ENCODE measurements around the gene ZBED3. TPM values are rescaled to one million over a fixed set of nuclear protein-coding genes. Genes with fewer than 3 reads are reported as not detected.
"Not testable (repeated sequence)": the region's sequence is repeated elsewhere in the genome, so short reads cannot be mapped to it uniquely, and the experiment has no call there.

ZBED3 gene
- total RNA-seq, 2 experiments from 2014 or later: 3.6 to 13.2 TPM

DNA sequence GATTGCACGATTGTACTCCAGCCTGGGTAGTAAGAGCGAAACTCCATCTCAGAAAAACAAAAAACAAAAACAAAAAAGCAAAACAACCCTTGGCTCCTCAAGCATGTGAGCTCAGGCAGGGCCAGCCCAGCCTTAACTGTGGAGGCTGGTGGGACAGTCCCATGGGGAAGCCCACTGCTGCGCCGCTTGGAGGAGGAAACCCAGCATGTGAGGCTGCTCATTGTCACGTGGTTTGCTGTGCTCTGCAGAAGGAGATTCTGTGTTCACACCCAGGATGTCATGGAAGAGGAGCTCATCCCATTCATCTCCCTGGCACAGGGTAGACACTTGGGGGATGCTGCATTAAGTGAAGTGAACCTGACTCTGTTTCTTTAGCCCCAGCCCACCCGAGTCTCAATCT is 4.0 kb downstream of the ZBED3 start:
- no peak for DNase-seq (ENCODE audit: low spot score)
- peaks cover 19% of the 10 kb centered on the region for H3K36me3 ChIP-seq (ENCODE audit: insufficient read depth, low read length)

GRCh38 chr5:77082280-77082679 is 4.8 kb downstream of the ZBED3 start:
- peaks cover 24% of the 10 kb centered on the region for H3K4me1 ChIP-seq (ENCODE audit: insufficient read depth, low read length, poor library complexity, severe bottlenecking)
- no peak for DNase-seq (ENCODE audit: low spot score)
- BruUV-seq (replicated peaks): no TSS peak
- H3K4me2 ChIP-seq (ENCODE audit: low read length): no peak overlapping the region
- H3K4me3 ChIP-seq (ENCODE audit: low read depth, low read length, poor library complexity, severe bottlenecking): no peak overlapping the region
- no peaks in the 10 kb centered on the region for H3K9me3 ChIP-seq (ENCODE audit: low read length)
- H4K20me1 ChIP-seq (ENCODE audit: insufficient read depth, low read length): peaks cover 3% of the 10 kb centered on the region; the same call in 1 of the 2 replicates
- H3K36me3 ChIP-seq (ENCODE audit: insufficient read depth, low read length): peaks cover 24% of the 10 kb centered on the region
- no peak for TF ChIP-seq CTCF (conservative IDR thresholded peaks at IDR 0.05; ENCODE audit: low read length)
- no peak for TF ChIP-seq EZH2phosphoT487 (IDR thresholded peaks at IDR 0.05; ENCODE audit: borderline replicate concordance, low read depth, low read length)
- CTCF ChIA-PET (ENCODE audit: unreplicated experiment): no interaction called here
- intact Hi-C loops (cut with micrococcal nuclease; ENCODE audit: unreplicated experiment): no loop called here
- H3K9me2 ChIP-seq (ENCODE audit: insufficient read depth, low read length): no peaks in the 10 kb centered on the region
- H2AFZ ChIP-seq (ENCODE audit: low read length): no peak overlapping the region
- peaks cover 10% of the 10 kb centered on the region; the same call in 1 of the 2 replicates for H3K79me2 ChIP-seq (ENCODE audit: insufficient read depth, low read depth, low read length)
- POLR2A ChIA-PET: interaction anchor here (0.7 to 1.3 kb wide), 2 partner anchors 9 to 672 kb away, joined by 3 to 4 read pairs; no protein-coding TSS in a partner anchor
- H3K27ac ChIP-seq (ENCODE audit: low read depth, low read length, poor library complexity, severe bottlenecking): no peak overlapping the region

More for the DNA sequence above, 4.0 kb downstream of the ZBED3 start:
- POLR2A ChIA-PET: interaction anchor here (1.3 kb wide), 1 partner anchor 9 kb away, joined by 4 read pairs; no protein-coding TSS in a partner anchor
- H3K9me3 ChIP-seq (ENCODE audit: low read length): no peaks in the 10 kb centered on the region
- peaks cover 10% of the 10 kb centered on the region; the same call in 1 of the 2 replicates for H3K79me2 ChIP-seq (ENCODE audit: insufficient read depth, low read depth, low read length)
- BruUV-seq (replicated peaks): no TSS peak
- no peak overlapping the region for H3K27ac ChIP-seq (ENCODE audit: low read depth, low read length, poor library complexity, severe bottlenecking)
- H3K4me2 ChIP-seq (ENCODE audit: low read length): no peak overlapping the region
- H4K20me1 ChIP-seq (ENCODE audit: insufficient read depth, low read length): peaks cover under 1% of the 10 kb centered on the region; the same call in 1 of the 2 replicates
- intact Hi-C loops (cut with micrococcal nuclease; ENCODE audit: unreplicated experiment): no loop called here
- no peak overlapping the region for H2AFZ ChIP-seq (ENCODE audit: low read length)
- H3K9me2 ChIP-seq (ENCODE audit: insufficient read depth, low read length): no peaks in the 10 kb centered on the region
- CTCF ChIA-PET (ENCODE audit: unreplicated experiment): no interaction called here
- no peak overlapping the region for H3K4me3 ChIP-seq (ENCODE audit: low read depth, low read length, poor library complexity, severe bottlenecking)
- TF ChIP-seq CTCF (conservative IDR thresholded peaks at IDR 0.05; ENCODE audit: low read length) (no peak), EZH2phosphoT487 (IDR thresholded peaks at IDR 0.05; ENCODE audit: borderline replicate concordance, low read depth, low read length) (no peak)
- peaks cover 31% of the 10 kb centered on the region for H3K4me1 ChIP-seq (ENCODE audit: insufficient read depth, low read length, poor library complexity, severe bottlenecking)

DNA sequence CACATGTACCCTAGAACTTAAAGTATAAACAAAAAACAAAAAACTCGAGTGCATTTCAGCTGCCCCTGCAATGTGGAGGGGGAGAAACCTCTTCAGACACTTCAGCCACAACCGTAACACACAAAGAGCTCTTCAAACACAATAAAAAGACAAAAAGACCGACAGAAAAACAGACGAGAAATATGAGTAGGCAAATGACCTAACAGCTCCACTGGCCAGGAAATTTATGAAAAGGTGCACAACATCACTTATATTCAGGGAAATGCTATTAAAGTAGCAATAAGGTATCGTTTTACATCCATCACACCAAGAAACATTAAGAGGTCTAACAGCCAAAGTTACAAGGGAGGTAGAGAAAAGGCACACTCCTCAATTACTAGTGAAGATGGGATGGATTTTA is 6.2 kb downstream of the ZBED3 start:
- H3K36me3 ChIP-seq (ENCODE audit: insufficient read depth, low read length): peaks cover 36% of the 10 kb centered on the region
- H3K79me2 ChIP-seq (ENCODE audit: insufficient read depth, low read depth, low read length): peaks cover 5% of the 10 kb centered on the region; the same call in 1 of the 2 replicates
- ChIA-PET CTCF (ENCODE audit: unreplicated experiment) (no interaction called here), POLR2A (no interaction called here)
- no TSS peak for BruUV-seq (replicated peaks)
- H3K27ac ChIP-seq (ENCODE audit: low read depth, low read length, poor library complexity, severe bottlenecking): no peak overlapping the region
- H3K4me1 ChIP-seq (ENCODE audit: insufficient read depth, low read length, poor library complexity, severe bottlenecking): peaks cover 20% of the 10 kb centered on the region
- no peak overlapping the region for H2AFZ ChIP-seq (ENCODE audit: low read length)
- H4K20me1 ChIP-seq (ENCODE audit: insufficient read depth, low read length): peaks cover 3% of the 10 kb centered on the region; the same call in 1 of the 2 replicates
- no peaks in the 10 kb centered on the region for H3K9me2 ChIP-seq (ENCODE audit: insufficient read depth, low read length)
- H3K9me3 ChIP-seq (ENCODE audit: low read length): no peaks in the 10 kb centered on the region
- no peak overlapping the region for H3K4me2 ChIP-seq (ENCODE audit: low read length)
- intact Hi-C loops (cut with micrococcal nuclease; ENCODE audit: unreplicated experiment): no loop called here
- no peak for DNase-seq (ENCODE audit: low spot score)
- TF ChIP-seq EZH2phosphoT487 (IDR thresholded peaks at IDR 0.05; ENCODE audit: borderline replicate concordance, low read depth, low read length) (no peak), CTCF (conservative IDR thresholded peaks at IDR 0.05; ENCODE audit: low read length) (no peak)
- no peak overlapping the region for H3K4me3 ChIP-seq (ENCODE audit: low read depth, low read length, poor library complexity, severe bottlenecking)

GRCh38 chr5:77080479-77080878 is 6.6 kb downstream of the ZBED3 start:
- H3K9me2 ChIP-seq (ENCODE audit: insufficient read depth, low read length); H3K4me2 ChIP-seq (ENCODE audit: low read length); BruUV-seq (replicated peaks); intact Hi-C loops (cut with micrococcal nuclease; ENCODE audit: unreplicated experiment); POLR2A ChIA-PET; H3K4me3 ChIP-seq (ENCODE audit: low read depth, low read length, poor library complexity, severe bottlenecking); DNase-seq (ENCODE audit: low spot score); H2AFZ ChIP-seq (ENCODE audit: low read length); H3K79me2 ChIP-seq (ENCODE audit: insufficient read depth, low read depth, low read length); CTCF ChIA-PET (ENCODE audit: unreplicated experiment); H3K9me3 ChIP-seq (ENCODE audit: low read length); H3K27ac ChIP-seq (ENCODE audit: low read depth, low read length, poor library complexity, severe bottlenecking); H4K20me1 ChIP-seq (ENCODE audit: insufficient read depth, low read length): not testable (repeated sequence)
- Histone ChIP-seq H3K36me3 (ENCODE audit: insufficient read depth, low read length) (peaks cover 36% of the 10 kb centered on the region), H3K4me1 (ENCODE audit: insufficient read depth, low read length, poor library complexity, severe bottlenecking) (peaks cover 16% of the 10 kb centered on the region)
